ENCODE measurements around the gene CD248.

GRCh38 chr11:66294626-66295620, 21.9 kb downstream of the CD248 start:
- no peak for TF ChIP-seq EZH2 (IDR thresholded peaks at IDR 0.05; ENCODE audit: insufficient read depth, low read length)
- TF ChIP-seq CTCF (IDR thresholded peaks at IDR 0.05; ENCODE audit: insufficient read depth, low read depth, low read length) = no peak

Data from astrocyte (in vitro differentiated cells and primary cell).